K562 (cell line): Measurements from ENCODE around the gene ASGR2. TPM values are rescaled to one million over a fixed set of nuclear protein-coding genes. Genes with fewer than 3 reads are reported as not detected.

ENCODE experiments used
- ATAC-seq: fragments of 200-7000 bp; cut with Tn5 transposase; 3 replicates; pipeline ENCODE4 v1.9.1; 2020; ENCODE audit warnings: moderate library complexity
- BruUV-seq: library from RNA; stranded (reverse); fragments of 400-500 nt; replicated peaks from 2 replicates; lab custom pipeline; 2021; lab: Mats Ljungman, UMichigan
- CTCF ChIA-PET: fragments of 300-600 bp; formaldehyde crosslinking; extraction: SDS; loops from one replicate; lab custom pipeline; 2021; ENCODE audit warnings: low intra/inter-chr PET ratio; lab: Yijun Ruan, JAX
- POLR2A ChIA-PET: fragments of 300-600, 350-650 bp; sonication (Branson Sonifier 250); formaldehyde crosslinking; extraction: SDS; loops from one replicate; lab custom pipeline; 2021; ENCODE audit warnings: antibody characterized with exemption, inconsistent platforms; lab: Yijun Ruan, JAX
- DNase-seq, 4 experiments: peaks; one replicate each; pipeline versions ENCODE4 v3.0.0 to v3.0.0-alpha.2; 2011 to 2018; ENCODE audit warnings: low spot score in 3 of 4, mixed read lengths in 3 of 4; ENCODE audit errors: extremely low read depth in 1 of 4
- FAIRE-seq: peaks from 2 replicates; lab custom pipeline; 2011; peaks lifted over from hg19 to GRCh38; lab: Jason Lieb, UNC
- H2AFZ ChIP-seq: 2 replicates; pipeline ENCODE4 v1.6.0; 2011; ENCODE audit warnings: low read depth, low read length, control low read depth, inconsistent platforms
- H3K27ac ChIP-seq: fragments of 200-600 bp; 3 replicates; pipeline ENCODE4 v1.8.0; 2011; ENCODE audit warnings: low read depth, mild to moderate bottlenecking, control low read depth, inconsistent platforms, low read length, moderate library complexity, mixed read lengths; ENCODE audit errors: extremely low read depth
- H3K27me3 ChIP-seq, 2 experiments: fragments of 300-600 bp in 1 of 2; 2 replicates in 1 of 2; 3 replicates in 1 of 2; pipeline versions ENCODE4 v1.6.0 to v1.8.0; 2011; ENCODE audit warnings: inconsistent platforms in 2 of 2, low read length in 2 of 2, mild to moderate bottlenecking in 1 of 2, mixed read lengths in 1 of 2, moderate library complexity in 1 of 2; ENCODE audit not compliant: control insufficient read depth in 2 of 2, insufficient read depth in 2 of 2
- H3K36me3 ChIP-seq: fragments of 300-600 bp; 3 replicates; pipeline ENCODE4 v1.8.0; 2011; ENCODE audit warnings: mild to moderate bottlenecking, low read length, inconsistent platforms; ENCODE audit not compliant: control insufficient read depth, insufficient read depth
- H3K4me1 ChIP-seq, 2 experiments: fragments of 200-600 bp in 1 of 2; replicated peaks in 1 of 2; 2 replicates in 1 of 2; 3 replicates in 1 of 2; pipeline versions ENCODE4 v1.5.1 to v1.8.0; 2011; ENCODE audit warnings: inconsistent platforms in 2 of 2, low read length in 2 of 2, mild to moderate bottlenecking in 1 of 2, mixed read lengths in 1 of 2, moderate library complexity in 1 of 2; ENCODE audit not compliant: control insufficient read depth in 2 of 2, insufficient read depth in 2 of 2
- H3K4me2 ChIP-seq: 2 replicates; pipeline ENCODE4 v1.6.1; 2011; ENCODE audit warnings: low read length, control low read depth, inconsistent platforms, mixed read lengths; ENCODE audit not compliant: insufficient read depth
- H3K4me3 ChIP-seq: fragments of 200-600 bp; sonication (generic), shearing (Covaris generic); 2 replicates; pipeline ENCODE4 v1.5.1; 2016; ENCODE audit warnings: control low read depth, inconsistent platforms
- H3K79me2 ChIP-seq: fragments of 200-600 bp; 3 replicates; pipeline ENCODE4 v1.8.0; 2011; ENCODE audit warnings: low read length, inconsistent platforms; ENCODE audit not compliant: control insufficient read depth, insufficient read depth
- H3K9ac ChIP-seq, 2 experiments: 2 replicates each; pipeline versions ENCODE4 v1.6.0 to v1.6.1; 2011; ENCODE audit warnings: low read depth in 2 of 2, low read length in 2 of 2, control low read depth in 1 of 2, inconsistent platforms in 1 of 2, mild to moderate bottlenecking in 1 of 2, mixed read lengths in 1 of 2; ENCODE audit not compliant: insufficient read depth in 1 of 2
- H3K9me1 ChIP-seq: one replicate; pipeline ENCODE4 v1.6.0; 2011; ENCODE audit warnings: inconsistent platforms, mild to moderate bottlenecking, low read length, moderate library complexity; ENCODE audit not compliant: control insufficient read depth, insufficient read depth
- H3K9me3 ChIP-seq: replicated peaks from 2 replicates; pipeline ENCODE4 v1.5.1; 2011; ENCODE audit warnings: low read depth, low read length, inconsistent platforms; ENCODE audit not compliant: control insufficient read depth, insufficient read depth
- H4K20me1 ChIP-seq: replicated peaks from 2 replicates; pipeline ENCODE4 v1.6.1; 2011; ENCODE audit warnings: low read length, inconsistent platforms, mixed read lengths; ENCODE audit not compliant: control insufficient read depth, insufficient read depth
- CHD2 ChIP-seq: IDR thresholded peaks from 2 replicates; pipeline ENCODE4 v1.6.1; 2011; ENCODE audit warnings: low read depth, low read length
- CREB5 ChIP-seq: fragments of 250-450 bp; sonication (Bioruptor Pico); IDR thresholded peaks from 2 replicates; pipeline ENCODE4 v1.5.0; 2020; ENCODE audit warnings: mild to moderate bottlenecking
- HDAC8 ChIP-seq: fragments of 450-650 bp; IDR thresholded peaks from 2 replicates; pipeline ENCODE4 v1.6.1; 2016; ENCODE audit warnings: mild to moderate bottlenecking, missing genetic modification characterization, moderate library complexity, missing compliant biosample characterization
- ZNF395 ChIP-seq: fragments of 200-800 bp; sonication (Bioruptor generic); IDR thresholded peaks from 2 replicates; pipeline ENCODE4 v1.6.1; 2017; ENCODE audit warnings: missing genetic modification characterization, missing compliant biosample characterization
- ZNF436 ChIP-seq: fragments of 250-450, 450-650 bp; sonication (Bioruptor Pico); formaldehyde crosslinking; IDR thresholded peaks from 2 replicates; pipeline ENCODE4 v1.7.0; 2020; ENCODE audit warnings: mild to moderate bottlenecking
- ZNF639 ChIP-seq, 2 experiments: fragments of 200-800 bp in 1 of 2; sonication (Bioruptor generic) in 1 of 2; sonication (generic) in 1 of 2; formaldehyde crosslinking in 1 of 2; IDR thresholded peaks in 1 of 2; conservative IDR thresholded peaks in 1 of 2; 2 replicates each; pipeline versions ENCODE4 v1.5.0 to v1.6.1; 2016 to 2020; ENCODE audit warnings: missing compliant biosample characterization in 1 of 2, missing genetic modification characterization in 1 of 2, missing genetic modification reagents in 1 of 2
- WGBS: fragments of 100-300 bp; shearing (Covaris generic); methylation state at CpG from one replicate; pipeline ENCODE4 v1.1.6; 2016; ENCODE audit warnings: low coverage, mixed read lengths; ENCODE audit not compliant: insufficient coverage; ENCODE audit errors: missing lambda C conversion rate; 5-methylcytosine and 5-hydroxymethylcytosine counted together
- in situ Hi-C: fragments of 300-500 bp; cut with MboI; formaldehyde crosslinking; loops from 4 replicates; pipeline ENCODE4 v1.15.0; 2018; ENCODE audit warnings: inconsistent platforms, mixed read lengths
- intact Hi-C: fragments of 100-400 bp; cut with micrococcal nuclease; formaldehyde crosslinking; loops from 2 replicates; pipeline ENCODE4 v1.14.2; 2022
- polyA plus RNA-seq, 8 experiments: library from polyadenylated mRNA; depleted of rRNA in 4 of 8; stranded (reverse) in 5 of 8; unstranded in 3 of 8; fragments of >200 nt; fragmentation: Nextera tagmentation in 2 of 8; fragmentation: Illumina TruSeq in 1 of 8; extraction: Ambion mirVana in 2 of 8; extraction: Trizol in 1 of 8; gene quantifications; 2 replicates each; pipeline versions ENCODE4 v1.2.1 to v1.2.3, GENCODE V29; 2011 to 2014; ENCODE audit warnings: inconsistent platforms in 1 of 8, missing spikeins in 1 of 8
- total RNA-seq, 7 experiments: library from RNA; depleted of rRNA in 6 of 7; stranded (reverse); fragments of >200 nt in 6 of 7; fragmentation: Illumina TruSeq in 2 of 7; extraction: Trizol in 2 of 7; gene quantifications; 2 replicates each; pipeline versions ENCODE4 v1.2.1 to v1.2.3, GENCODE V29; 2011 to 2021; ENCODE audit warnings: low replicate concordance in 1 of 7
- TF ChIP-seq, protein P1 (sequence below): sonication (generic); formaldehyde crosslinking; IDR thresholded peaks from 2 replicates; pipeline ENCODE4 v1.8.1; 2023; ENCODE audit warnings: missing genetic modification reagents, mild to moderate bottlenecking, borderline replicate concordance

Gene ASGR2
- total and polyA plus RNA-seq, 9 of the 15 experiments (the other 6 are each of a cell fraction or from before 2014, with no cell fraction given): not detected

DNA sequence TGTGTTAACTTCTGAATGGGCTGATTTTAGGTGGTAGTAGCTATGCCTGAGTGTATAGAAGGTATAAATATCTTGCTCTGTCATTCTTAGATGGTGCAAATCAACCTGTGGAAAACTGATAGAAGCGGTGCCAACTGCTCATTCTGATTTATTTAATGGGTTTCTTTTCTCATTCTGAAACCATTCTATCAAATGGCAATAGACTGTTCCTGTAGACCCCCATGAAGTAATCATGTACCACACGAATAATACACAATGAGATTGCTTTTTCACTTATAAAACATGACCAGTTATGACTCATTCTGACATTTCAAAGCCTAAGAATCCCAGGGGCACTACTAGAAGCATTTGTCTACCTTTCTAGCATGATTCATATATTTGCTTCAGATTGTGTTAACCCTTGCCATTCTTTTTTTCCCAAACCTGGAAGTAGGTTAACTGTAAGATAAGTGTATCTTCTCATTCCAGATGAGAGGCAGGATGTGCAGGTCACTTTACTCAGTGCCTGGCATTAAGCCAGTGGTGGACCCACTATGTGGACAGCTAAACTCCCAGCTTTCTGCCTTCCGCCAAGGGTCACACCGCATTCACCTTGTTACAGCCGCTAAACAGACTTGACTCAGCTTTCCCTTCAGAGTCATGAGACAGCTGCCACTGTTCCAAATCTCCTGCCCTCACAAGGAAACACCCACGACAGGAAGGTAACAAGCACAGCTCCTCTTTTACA, 54.3 kb downstream of the ASGR2 start (continued):
- no peak for TF ChIP-seq ZNF395 (CRISPR knock-in tag)
- TF ChIP-seq ZNF639 (CRISPR knock-in tag; conservative IDR thresholded peaks at IDR 0.05 in 1 of 2, IDR thresholded peaks at IDR 0.05 in 1 of 2): 0 out of 4 replicates have a peak, but pooled peaks of 1 of the 2 experiments have one; percentile 37

- in situ Hi-C loops: no loop called here
- no peaks in the 10 kb centered on the region for H3K79me2 ChIP-seq
- intact Hi-C loops: no loop called here
- ChIA-PET POLR2A (interaction anchor here (0.6 kb wide), 1 partner anchor 160 kb away, joined by 4 read pairs; no protein-coding TSS in a partner anchor), CTCF (no interaction called here)
- 0 out of 2 replicates have a peak, but pooled peaks cover 2% of the 10 kb centered on the region for H4K20me1 ChIP-seq
- no peaks in the 10 kb centered on the region for H3K9me3 ChIP-seq
- H3K27ac ChIP-seq: no peak overlapping the region
- H3K9me1 ChIP-seq: no peaks in the 10 kb centered on the region
- DNase-seq (no peak), ATAC-seq (no peak), FAIRE-seq (no peak)
- BruUV-seq: no TSS peak
- WGBS: 11% methylated on average over 7 of the region's 7 CpGs
- peaks cover 10 to 16% of the 10 kb centered on the region in 2 experiments for H3K27me3 ChIP-seq
- no peaks in the 10 kb centered on the region for H3K36me3 ChIP-seq
- no peak overlapping the region for H2AFZ ChIP-seq
- no peak overlapping the region for H3K9ac ChIP-seq
- H3K4me3 ChIP-seq: no peak overlapping the region
- H3K4me1 ChIP-seq: no peaks in the 10 kb centered on the region
- no peak overlapping the region for H3K4me2 ChIP-seq
- TF ChIP-seq CHD2 (no peak), ZNF436 (CRISPR knock-in tag) (no peak), HDAC8 (tag) (no peak), CREB5 (CRISPR knock-in tag) (no peak)
- TF ChIP-seq, protein P1, sequence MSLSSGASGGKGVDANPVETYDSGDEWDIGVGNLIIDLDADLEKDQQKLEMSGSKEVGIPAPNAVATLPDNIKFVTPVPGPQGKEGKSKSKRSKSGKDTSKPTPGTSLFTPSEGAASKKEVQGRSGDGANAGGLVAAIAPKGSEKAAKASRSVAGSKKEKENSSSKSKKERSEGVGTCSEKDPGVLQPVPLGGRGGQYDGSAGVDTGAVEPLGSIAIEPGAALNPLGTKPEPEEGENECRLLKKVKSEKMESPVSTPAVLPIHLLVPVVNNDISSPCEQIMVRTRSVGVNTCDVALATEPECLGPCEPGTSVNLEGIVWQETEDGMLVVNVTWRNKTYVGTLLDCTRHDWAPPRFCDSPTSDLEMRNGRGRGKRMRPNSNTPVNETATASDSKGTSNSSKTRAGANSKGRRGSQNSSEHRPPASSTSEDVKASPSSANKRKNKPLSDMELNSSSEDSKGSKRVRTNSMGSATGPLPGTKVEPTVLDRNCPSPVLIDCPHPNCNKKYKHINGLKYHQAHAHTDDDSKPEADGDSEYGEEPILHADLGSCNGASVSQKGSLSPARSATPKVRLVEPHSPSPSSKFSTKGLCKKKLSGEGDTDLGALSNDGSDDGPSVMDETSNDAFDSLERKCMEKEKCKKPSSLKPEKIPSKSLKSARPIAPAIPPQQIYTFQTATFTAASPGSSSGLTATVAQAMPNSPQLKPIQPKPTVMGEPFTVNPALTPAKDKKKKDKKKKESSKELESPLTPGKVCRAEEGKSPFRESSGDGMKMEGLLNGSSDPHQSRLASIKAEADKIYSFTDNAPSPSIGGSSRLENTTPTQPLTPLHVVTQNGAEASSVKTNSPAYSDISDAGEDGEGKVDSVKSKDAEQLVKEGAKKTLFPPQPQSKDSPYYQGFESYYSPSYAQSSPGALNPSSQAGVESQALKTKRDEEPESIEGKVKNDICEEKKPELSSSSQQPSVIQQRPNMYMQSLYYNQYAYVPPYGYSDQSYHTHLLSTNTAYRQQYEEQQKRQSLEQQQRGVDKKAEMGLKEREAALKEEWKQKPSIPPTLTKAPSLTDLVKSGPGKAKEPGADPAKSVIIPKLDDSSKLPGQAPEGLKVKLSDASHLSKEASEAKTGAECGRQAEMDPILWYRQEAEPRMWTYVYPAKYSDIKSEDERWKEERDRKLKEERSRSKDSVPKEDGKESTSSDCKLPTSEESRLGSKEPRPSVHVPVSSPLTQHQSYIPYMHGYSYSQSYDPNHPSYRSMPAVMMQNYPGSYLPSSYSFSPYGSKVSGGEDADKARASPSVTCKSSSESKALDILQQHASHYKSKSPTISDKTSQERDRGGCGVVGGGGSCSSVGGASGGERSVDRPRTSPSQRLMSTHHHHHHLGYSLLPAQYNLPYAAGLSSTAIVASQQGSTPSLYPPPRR (CRISPR knock-in tag): no peak
These were observed 55.7 kb downstream of the ASGR2 start for GRCh38 chr17:7058831-7059447.
